ENCODE measurements around the gene IGFBP3. TPM values are rescaled to one million over a fixed set of nuclear protein-coding genes. Genes with fewer than 3 reads are reported as not detected.

IGFBP3 gene
- total RNA-seq, 1 experiment from 2014 or later: 2.9 TPM

- Mint-ChIP-seq H3K4me3 (no peak overlapping the region), H3K27ac (no peak overlapping the region), H3K9me3 (no peaks in the 10 kb centered on the region), H3K27me3 (ENCODE audit: low read depth) (peaks cover 3% of the 10 kb centered on the region), H3K36me3 (no peaks in the 10 kb centered on the region), H3K4me1 (no peaks in the 10 kb centered on the region)
- DNase-seq (ENCODE audit: low spot score) (no peak), ATAC-seq (no peak)
- ChIA-PET POLR2A (no interaction called here), CTCF (no interaction called here)
- TF ChIP-seq CREB1 (CRISPR knock-in tag; IDR thresholded peaks at IDR 0.05) (no peak), MYBL2 (CRISPR knock-in tag; IDR thresholded peaks at IDR 0.05) (no peak), OVOL2 (CRISPR knock-in tag; IDR thresholded peaks at IDR 0.05; ENCODE audit: borderline replicate concordance) (no peak), USF2 (CRISPR knock-in tag; IDR thresholded peaks at IDR 0.05) (no peak), GABPB1 (CRISPR knock-in tag; IDR thresholded peaks at IDR 0.05) (no peak), MLX (CRISPR knock-in tag; IDR thresholded peaks at IDR 0.05) (no peak)
These were observed 23.9 kb downstream of the IGFBP3 start for GRCh38 chr7:45897042-45897690.

- Mint-ChIP-seq H3K4me3 (no peak overlapping the region), H3K36me3 (no peaks in the 10 kb centered on the region), H3K9me3 (no peaks in the 10 kb centered on the region), H3K4me1 (peaks cover under 1% of the 10 kb centered on the region), H3K27me3 (ENCODE audit: low read depth) (peaks cover 16% of the 10 kb centered on the region), H3K27ac (no peak overlapping the region)
- ATAC-seq: no peak
- no peak for DNase-seq (ENCODE audit: low spot score)
- ChIA-PET CTCF (no interaction called here), POLR2A (no interaction called here)
- TF ChIP-seq EMX1 (CRISPR knock-in tag; IDR thresholded peaks at IDR 0.05) (no peak), ZNF232 (CRISPR knock-in tag; IDR thresholded peaks at IDR 0.05) (no peak), NR2C2 (CRISPR knock-in tag; IDR thresholded peaks at IDR 0.05) (no peak), GRHL2 (CRISPR knock-in tag; IDR thresholded peaks at IDR 0.05; ENCODE audit: insufficient replicate concordance, severe bottlenecking) (no peak), IRF1 (CRISPR knock-in tag; IDR thresholded peaks at IDR 0.05) (no peak), ZBTB21 (CRISPR knock-in tag; IDR thresholded peaks at IDR 0.05; ENCODE audit: borderline replicate concordance) (no peak), ELF4 (CRISPR knock-in tag; IDR thresholded peaks at IDR 0.05; ENCODE audit: low read depth) (no peak), ZNF263 (CRISPR knock-in tag; IDR thresholded peaks at IDR 0.05; ENCODE audit: low read depth) (no peak), FOXP1 (CRISPR knock-in tag; IDR thresholded peaks at IDR 0.05; ENCODE audit: borderline replicate concordance) (no peak), ZNF317 (CRISPR knock-in tag; IDR thresholded peaks at IDR 0.05; ENCODE audit: borderline replicate concordance, low read depth) (no peak), SMAD3 (CRISPR knock-in tag; IDR thresholded peaks at IDR 0.05; ENCODE audit: borderline replicate concordance) (no peak)
These were observed 26.4 kb downstream of the IGFBP3 start for GRCh38 chr7:45894665-45895062.

- Mint-ChIP-seq H3K27me3 (ENCODE audit: low read depth) (peaks cover 21% of the 10 kb centered on the region), H3K4me1 (peaks cover 6% of the 10 kb centered on the region), H3K27ac (no peak overlapping the region), H3K4me3 (no peak overlapping the region), H3K9me3 (no peaks in the 10 kb centered on the region), H3K36me3 (no peaks in the 10 kb centered on the region)
- ATAC-seq (no peak), DNase-seq (ENCODE audit: low spot score) (no peak)
- CTCF ChIA-PET: no interaction called here
- POLR2A ChIA-PET: no interaction called here
- TF ChIP-seq ETV6 (CRISPR knock-in tag; IDR thresholded peaks at IDR 0.05) (no peak), JUN (CRISPR knock-in tag; IDR thresholded peaks at IDR 0.05) (no peak), ATF6 (CRISPR knock-in tag; IDR thresholded peaks at IDR 0.05) (no peak), ZNF121 (CRISPR knock-in tag; IDR thresholded peaks at IDR 0.05) (no peak), KAT7 (CRISPR knock-in tag; IDR thresholded peaks at IDR 0.05; ENCODE audit: borderline replicate concordance) (no peak), IRF1 (CRISPR knock-in tag; IDR thresholded peaks at IDR 0.05) (no peak), AFF4 (CRISPR knock-in tag; IDR thresholded peaks at IDR 0.05; ENCODE audit: borderline replicate concordance) (no peak)
These were observed 26.9 kb downstream of the IGFBP3 start for GRCh38 chr7:45893996-45894664.
